Measurements from ENCODE around the gene KAT5.
"Not testable (repeated sequence)": the region's sequence is repeated elsewhere in the genome, so short reads cannot be mapped to it uniquely, and the experiment has no call there.

The KAT5 gene

DNA sequence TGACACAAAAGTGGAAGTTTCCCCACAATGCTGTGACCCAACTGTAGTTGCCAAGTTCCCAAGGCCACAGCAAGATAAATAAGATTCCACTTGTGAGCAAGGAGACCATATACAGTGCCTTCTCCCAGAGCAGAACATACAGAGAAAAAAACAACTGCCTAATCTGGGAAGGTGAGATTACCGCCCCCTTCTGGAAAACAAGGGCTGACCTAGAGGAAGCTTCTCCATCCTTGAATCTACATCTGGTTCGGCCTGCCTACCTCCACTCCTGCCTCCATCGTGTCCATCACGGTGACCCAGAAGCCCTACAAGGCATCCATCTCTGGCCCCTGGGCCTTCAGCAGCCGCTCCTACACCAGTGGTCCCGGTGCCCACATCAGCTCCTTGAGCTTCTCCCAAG is 14.6 kb downstream of the KAT5 start:
- no peaks in the 10 kb centered on the region for H3K9me2 ChIP-seq (replicated peaks; ENCODE audit: insufficient read depth, low read length)
- H4K20me1 ChIP-seq (ENCODE audit: low read depth, low read length), result no peaks in the 10 kb centered on the region
- no peaks in the 10 kb centered on the region for H3K27me3 ChIP-seq (ENCODE audit: low read length)
- no peaks in the 10 kb centered on the region for H3K36me3 ChIP-seq (ENCODE audit: low read length)
- peak overlapping the region; percentile 62 for H2AFZ ChIP-seq (ENCODE audit: low read depth, low read length, severe bottlenecking)
- H3K4me2 ChIP-seq (ENCODE audit: low read depth, low read length, poor library complexity, severe bottlenecking), result no peak overlapping the region
- no peak overlapping the region for H3K4me3 ChIP-seq (ENCODE audit: insufficient read depth, low read length, poor library complexity, severe bottlenecking)
- no peaks in the 10 kb centered on the region for H3F3A ChIP-seq (ENCODE audit: insufficient read depth)
- TF ChIP-seq, protein P1, sequence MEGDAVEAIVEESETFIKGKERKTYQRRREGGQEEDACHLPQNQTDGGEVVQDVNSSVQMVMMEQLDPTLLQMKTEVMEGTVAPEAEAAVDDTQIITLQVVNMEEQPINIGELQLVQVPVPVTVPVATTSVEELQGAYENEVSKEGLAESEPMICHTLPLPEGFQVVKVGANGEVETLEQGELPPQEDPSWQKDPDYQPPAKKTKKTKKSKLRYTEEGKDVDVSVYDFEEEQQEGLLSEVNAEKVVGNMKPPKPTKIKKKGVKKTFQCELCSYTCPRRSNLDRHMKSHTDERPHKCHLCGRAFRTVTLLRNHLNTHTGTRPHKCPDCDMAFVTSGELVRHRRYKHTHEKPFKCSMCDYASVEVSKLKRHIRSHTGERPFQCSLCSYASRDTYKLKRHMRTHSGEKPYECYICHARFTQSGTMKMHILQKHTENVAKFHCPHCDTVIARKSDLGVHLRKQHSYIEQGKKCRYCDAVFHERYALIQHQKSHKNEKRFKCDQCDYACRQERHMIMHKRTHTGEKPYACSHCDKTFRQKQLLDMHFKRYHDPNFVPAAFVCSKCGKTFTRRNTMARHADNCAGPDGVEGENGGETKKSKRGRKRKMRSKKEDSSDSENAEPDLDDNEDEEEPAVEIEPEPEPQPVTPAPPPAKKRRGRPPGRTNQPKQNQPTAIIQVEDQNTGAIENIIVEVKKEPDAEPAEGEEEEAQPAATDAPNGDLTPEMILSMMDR (IDR thresholded peaks at IDR 0.05; ENCODE audit: insufficient read depth, low read length, poor library complexity, severe bottlenecking), result peak; percentile 20
- no peak for TF ChIP-seq EZH2phosphoT487 (conservative IDR thresholded peaks at IDR 0.05; ENCODE audit: low read length)
- H3K79me2 ChIP-seq (ENCODE audit: insufficient read depth, low read length), result no peaks in the 10 kb centered on the region
- no peak overlapping the region for H3K27ac ChIP-seq (ENCODE audit: low read depth, low read length)
- H3K9ac ChIP-seq (ENCODE audit: low read length), result no peak overlapping the region
- H3K9me3 ChIP-seq (ENCODE audit: insufficient read depth, low read length), result no peaks in the 10 kb centered on the region

DNA sequence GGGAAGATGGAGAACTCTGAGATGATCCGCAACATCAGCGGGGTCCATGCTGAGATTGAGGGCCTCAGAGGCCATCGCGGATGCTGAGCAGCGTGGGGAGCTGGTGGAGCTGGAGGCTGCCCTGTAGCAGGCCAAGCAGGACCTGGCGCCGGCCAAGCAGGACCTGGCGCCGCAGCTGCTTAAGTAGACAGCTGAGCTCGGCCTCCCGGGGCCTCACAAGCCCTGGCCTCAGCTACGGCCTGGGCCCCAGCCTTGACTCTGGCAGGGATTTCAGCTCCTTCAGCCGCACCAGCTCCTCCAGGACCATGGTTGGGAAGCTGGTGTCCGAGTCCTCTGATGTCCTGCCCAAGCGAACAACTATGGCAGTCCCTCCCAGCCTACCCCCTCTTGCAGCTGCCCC is 15.8 kb downstream of the KAT5 start:
- Histone ChIP-seq H3K9me2 (replicated peaks; ENCODE audit: insufficient read depth, low read length) (no peaks in the 10 kb centered on the region), H3F3A (ENCODE audit: insufficient read depth) (no peaks in the 10 kb centered on the region), H3K9ac (ENCODE audit: low read length) (no peak overlapping the region), H3K36me3 (ENCODE audit: low read length) (no peaks in the 10 kb centered on the region), H3K9me3 (ENCODE audit: insufficient read depth, low read length) (no peaks in the 10 kb centered on the region), H4K20me1 (ENCODE audit: low read depth, low read length) (no peaks in the 10 kb centered on the region), H3K79me2 (ENCODE audit: insufficient read depth, low read length) (no peaks in the 10 kb centered on the region), H3K27ac (ENCODE audit: low read depth, low read length) (no peak overlapping the region), H3K4me3 (ENCODE audit: insufficient read depth, low read length, poor library complexity, severe bottlenecking) (no peak overlapping the region), H3K27me3 (ENCODE audit: low read length) (no peaks in the 10 kb centered on the region), H2AFZ (ENCODE audit: low read depth, low read length, severe bottlenecking) (no peak overlapping the region), H3K4me2 (ENCODE audit: low read depth, low read length, poor library complexity, severe bottlenecking) (no peak overlapping the region)
- no peak for TF ChIP-seq EZH2phosphoT487 (conservative IDR thresholded peaks at IDR 0.05; ENCODE audit: low read length)
- TF ChIP-seq, protein P1 (IDR thresholded peaks at IDR 0.05; ENCODE audit: insufficient read depth, low read length, poor library complexity, severe bottlenecking), result no peak

DNA sequence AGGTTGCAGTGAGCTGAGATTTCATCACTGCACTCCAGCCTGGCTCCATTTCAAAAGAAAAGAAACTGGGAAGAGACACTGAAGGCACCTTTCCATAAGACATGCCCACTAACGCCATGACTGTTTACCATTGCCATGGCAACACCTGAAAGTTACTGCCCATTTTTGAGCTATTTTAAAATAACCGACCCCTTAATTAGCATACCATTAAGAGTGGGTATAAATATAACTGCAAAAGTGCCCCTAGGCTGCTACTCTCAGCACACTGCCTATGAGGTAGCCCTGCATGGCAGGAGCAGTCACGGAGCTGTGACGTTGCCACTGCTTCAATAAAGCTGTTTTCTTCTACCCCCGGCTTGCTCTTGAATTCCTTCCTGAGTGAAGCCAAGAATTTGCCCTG is 18.4 kb downstream of the KAT5 start:
- TF ChIP-seq, protein P1 (IDR thresholded peaks at IDR 0.05; ENCODE audit: insufficient read depth, low read length, poor library complexity, severe bottlenecking), result no peak
- TF ChIP-seq EZH2phosphoT487 (conservative IDR thresholded peaks at IDR 0.05; ENCODE audit: low read length), result no peak

DNA sequence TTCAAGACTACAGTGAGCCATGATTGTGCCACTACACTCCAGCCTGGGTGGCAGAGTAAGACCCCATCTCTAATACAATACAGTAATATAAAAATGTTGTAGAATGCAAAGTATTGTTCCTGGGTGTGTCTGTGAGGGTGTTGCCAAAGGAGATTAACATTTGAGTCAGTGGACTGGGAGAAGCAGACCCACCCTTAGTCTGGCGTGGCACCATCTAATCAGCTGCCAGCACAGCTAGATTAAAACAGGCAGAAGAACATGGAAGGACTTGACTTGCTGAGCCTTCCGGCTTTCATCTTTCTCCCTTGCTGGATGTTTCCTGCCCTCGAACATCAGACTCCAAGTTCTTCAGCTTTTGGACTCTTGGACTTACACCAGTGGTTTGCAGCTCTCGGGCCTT is 23.1 kb downstream of the KAT5 start:
- not testable (repeated sequence) for H3K4me3 ChIP-seq (ENCODE audit: insufficient read depth, low read length, poor library complexity, severe bottlenecking); H3F3A ChIP-seq (ENCODE audit: insufficient read depth); H4K20me1 ChIP-seq (ENCODE audit: low read depth, low read length); H3K27ac ChIP-seq (ENCODE audit: low read depth, low read length); H3K36me3 ChIP-seq (ENCODE audit: low read length); H3K27me3 ChIP-seq (ENCODE audit: low read length); H3K9ac ChIP-seq (ENCODE audit: low read length); H3K79me2 ChIP-seq (ENCODE audit: insufficient read depth, low read length); H3K4me2 ChIP-seq (ENCODE audit: low read depth, low read length, poor library complexity, severe bottlenecking); H3K9me2 ChIP-seq (replicated peaks; ENCODE audit: insufficient read depth, low read length); H2AFZ ChIP-seq (ENCODE audit: low read depth, low read length, severe bottlenecking)
- H3K9me3 ChIP-seq (ENCODE audit: insufficient read depth, low read length), result peaks cover 14% of the 10 kb centered on the region

More for the DNA sequence above, 18.4 kb downstream of the KAT5 start:
- Histone ChIP-seq H4K20me1 (ENCODE audit: low read depth, low read length) (no peaks in the 10 kb centered on the region), H3K4me3 (ENCODE audit: insufficient read depth, low read length, poor library complexity, severe bottlenecking) (no peak overlapping the region), H3K9me2 (replicated peaks; ENCODE audit: insufficient read depth, low read length) (no peaks in the 10 kb centered on the region), H3K9me3 (ENCODE audit: insufficient read depth, low read length) (no peaks in the 10 kb centered on the region), H3F3A (ENCODE audit: insufficient read depth) (no peaks in the 10 kb centered on the region), H3K27me3 (ENCODE audit: low read length) (no peaks in the 10 kb centered on the region), H3K36me3 (ENCODE audit: low read length) (no peaks in the 10 kb centered on the region), H3K27ac (ENCODE audit: low read depth, low read length) (no peak overlapping the region), H3K79me2 (ENCODE audit: insufficient read depth, low read length) (no peaks in the 10 kb centered on the region), H3K4me2 (ENCODE audit: low read depth, low read length, poor library complexity, severe bottlenecking) (no peak overlapping the region), H3K9ac (ENCODE audit: low read length) (no peak overlapping the region), H2AFZ (ENCODE audit: low read depth, low read length, severe bottlenecking) (no peak overlapping the region)

Measured in SU-DHL-6 (cell line).